Measurements from ENCODE around the gene ZNF503.

ZNF503 gene

DNA sequence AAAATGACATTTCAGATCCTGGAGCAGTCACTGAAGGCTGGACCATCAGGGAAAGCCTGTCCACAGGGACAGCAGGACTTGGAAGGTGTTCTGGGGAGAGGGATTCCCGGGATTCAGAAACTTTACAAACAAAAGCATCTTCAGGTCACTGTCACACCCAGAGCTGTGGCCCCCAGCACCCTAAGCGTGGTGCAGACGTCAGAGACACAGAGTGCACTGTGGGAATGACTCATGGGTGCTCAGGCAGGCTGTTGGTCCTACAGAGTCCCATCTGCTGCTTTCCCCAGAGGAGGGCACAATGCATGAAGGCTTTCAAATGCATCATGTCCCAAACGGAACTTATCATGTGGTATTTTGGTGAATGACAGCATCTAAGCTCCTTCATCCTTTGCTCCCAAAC lies 16.7 kb upstream of the ZNF503 start:
- intact Hi-C loops (cut with DNase I; ENCODE audit: low total_unique reads) = no loop called here

DNA sequence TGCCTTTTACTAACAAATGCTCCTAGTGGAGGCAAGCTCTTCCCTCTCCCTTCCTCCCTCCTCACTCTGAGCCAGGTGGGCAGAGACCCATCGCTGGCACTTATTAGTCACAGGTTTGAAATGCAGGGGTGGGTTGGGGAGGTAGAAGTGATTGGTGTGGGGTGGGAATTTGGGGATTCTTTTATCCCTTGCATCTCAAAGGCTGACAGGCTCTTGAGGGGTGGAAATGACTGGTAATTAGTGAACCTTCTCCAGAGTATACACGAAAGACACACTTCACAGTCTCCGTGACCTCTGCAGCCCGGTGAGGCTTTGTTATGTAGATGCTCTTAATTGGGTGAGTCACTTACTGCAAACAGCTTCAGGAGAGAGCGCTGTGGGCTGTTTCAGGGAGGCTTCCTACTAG lies 16.0 kb upstream of the ZNF503 start:
- no peak for DNase-seq
- peaks cover 0 to 7% of the 10 kb centered on the region in 2 donors for H3K27me3 ChIP-seq
- no peaks in the 10 kb centered on the region for H3K4me1 ChIP-seq
- no peaks in the 10 kb centered on the region for H3K36me3 ChIP-seq
- H3K4me3 ChIP-seq = no peak overlapping the region
- H3K9me3 ChIP-seq = no peaks in the 10 kb centered on the region
- intact Hi-C loops (cut with DNase I; ENCODE audit: low total_unique reads) = no loop called here
- TF ChIP-seq, protein P1, sequence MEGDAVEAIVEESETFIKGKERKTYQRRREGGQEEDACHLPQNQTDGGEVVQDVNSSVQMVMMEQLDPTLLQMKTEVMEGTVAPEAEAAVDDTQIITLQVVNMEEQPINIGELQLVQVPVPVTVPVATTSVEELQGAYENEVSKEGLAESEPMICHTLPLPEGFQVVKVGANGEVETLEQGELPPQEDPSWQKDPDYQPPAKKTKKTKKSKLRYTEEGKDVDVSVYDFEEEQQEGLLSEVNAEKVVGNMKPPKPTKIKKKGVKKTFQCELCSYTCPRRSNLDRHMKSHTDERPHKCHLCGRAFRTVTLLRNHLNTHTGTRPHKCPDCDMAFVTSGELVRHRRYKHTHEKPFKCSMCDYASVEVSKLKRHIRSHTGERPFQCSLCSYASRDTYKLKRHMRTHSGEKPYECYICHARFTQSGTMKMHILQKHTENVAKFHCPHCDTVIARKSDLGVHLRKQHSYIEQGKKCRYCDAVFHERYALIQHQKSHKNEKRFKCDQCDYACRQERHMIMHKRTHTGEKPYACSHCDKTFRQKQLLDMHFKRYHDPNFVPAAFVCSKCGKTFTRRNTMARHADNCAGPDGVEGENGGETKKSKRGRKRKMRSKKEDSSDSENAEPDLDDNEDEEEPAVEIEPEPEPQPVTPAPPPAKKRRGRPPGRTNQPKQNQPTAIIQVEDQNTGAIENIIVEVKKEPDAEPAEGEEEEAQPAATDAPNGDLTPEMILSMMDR (IDR thresholded peaks at IDR 0.05) = no peak
- no peak overlapping the region for H3K27ac ChIP-seq

More for the DNA sequence above, 16.7 kb upstream of the ZNF503 start:
- TF ChIP-seq, protein P1 (IDR thresholded peaks at IDR 0.05) = no peak
- Histone ChIP-seq H3K27me3 (peaks cover 0 to 7% of the 10 kb centered on the region in 2 donors), H3K4me1 (no peaks in the 10 kb centered on the region), H3K4me3 (no peak overlapping the region), H3K27ac (no peak overlapping the region), H3K36me3 (no peaks in the 10 kb centered on the region), H3K9me3 (no peaks in the 10 kb centered on the region)
- no peak for DNase-seq

DNA sequence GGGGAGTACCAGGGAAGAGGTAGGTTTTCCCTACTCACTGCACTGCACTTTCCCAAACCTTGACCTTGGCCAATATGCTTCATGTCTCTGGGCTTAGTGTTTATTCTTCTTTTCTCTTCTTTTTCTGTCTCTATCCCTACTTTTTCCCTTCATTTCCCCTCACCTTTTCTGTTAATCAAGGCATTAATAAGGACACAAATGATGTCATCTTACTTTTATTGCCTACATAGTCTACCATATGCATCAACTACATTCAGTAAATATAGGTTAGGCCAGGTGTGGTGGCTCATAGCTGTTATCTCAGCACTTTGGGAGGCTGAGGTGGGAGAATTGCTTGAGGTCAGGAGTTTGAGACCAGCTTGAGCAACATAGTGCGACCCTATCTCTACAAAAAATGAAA lies 13.0 kb upstream of the ZNF503 start:
- Histone ChIP-seq H3K4me1 (peaks cover 0 to 11% (median 3%) of the 10 kb centered on the region in 4 donors), H3K27me3 (peaks cover 0 to 7% of the 10 kb centered on the region in 2 donors), H3K36me3 (no peaks in the 10 kb centered on the region), H3K9me3 (no peaks in the 10 kb centered on the region), H3K27ac (no peak overlapping the region), H3K4me3 (no peak overlapping the region)
- TF ChIP-seq, protein P1 (IDR thresholded peaks at IDR 0.05) = no peak
- DNase-seq = no peak
- intact Hi-C loops (cut with DNase I; ENCODE audit: low total_unique reads) = no loop called here

DNA sequence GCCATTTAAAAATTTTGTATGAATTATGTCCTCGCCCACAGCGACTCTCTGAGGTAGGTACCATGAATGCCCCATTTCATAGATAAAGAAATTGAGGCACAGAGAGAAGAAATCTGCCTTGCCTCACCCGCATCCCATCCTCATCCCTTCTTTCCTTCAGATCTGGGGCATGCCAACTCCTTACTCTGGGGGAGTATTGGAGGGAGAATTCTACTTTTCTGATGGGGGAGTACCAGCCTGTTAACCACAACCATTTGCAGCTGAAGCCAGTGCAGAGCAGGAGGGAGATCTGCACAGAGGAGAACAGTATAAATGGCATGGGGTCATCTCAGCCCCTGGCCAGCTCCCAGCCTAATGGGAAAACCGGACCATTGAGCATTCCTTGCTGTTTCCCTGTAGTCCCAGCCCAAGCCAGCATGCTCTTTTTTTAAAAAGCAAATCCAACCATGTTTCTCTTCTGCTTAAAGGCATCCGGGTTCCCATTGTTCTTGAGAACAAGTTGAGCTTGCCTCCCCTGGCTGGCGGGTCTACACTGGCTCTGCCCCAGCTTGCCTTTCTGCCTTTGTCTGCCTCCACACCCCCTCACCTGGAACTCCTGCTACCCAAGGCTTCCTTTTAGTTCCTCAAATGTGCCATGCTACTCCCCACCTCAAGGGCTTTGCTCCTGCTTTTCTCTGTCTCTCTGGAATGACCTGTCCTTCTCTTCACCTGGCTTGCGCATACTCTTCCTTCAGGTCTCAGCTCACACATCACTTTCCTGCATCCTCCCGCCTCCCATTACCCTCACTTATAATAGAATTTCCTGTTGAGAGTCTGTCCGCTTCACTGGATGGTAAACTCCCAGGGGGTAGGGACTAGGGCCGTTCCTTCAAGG lies 8.8 kb upstream of the ZNF503 start:
- peak overlapping the region; percentile 84 to 94 for H3K27ac ChIP-seq
- H3K36me3 ChIP-seq = no peaks in the 10 kb centered on the region
- H3K27me3 ChIP-seq = no peaks in the 10 kb centered on the region
- peaks cover 0 to 23% (median 10%) of the 10 kb centered on the region in 4 donors for H3K4me1 ChIP-seq
- TF ChIP-seq, protein P1 (IDR thresholded peaks at IDR 0.05) = no peak
- DNase-seq = no peak
- H3K4me3 ChIP-seq = no peak overlapping the region
- no peaks in the 10 kb centered on the region for H3K9me3 ChIP-seq
- intact Hi-C loops (cut with DNase I; ENCODE audit: low total_unique reads) = no loop called here

DNA sequence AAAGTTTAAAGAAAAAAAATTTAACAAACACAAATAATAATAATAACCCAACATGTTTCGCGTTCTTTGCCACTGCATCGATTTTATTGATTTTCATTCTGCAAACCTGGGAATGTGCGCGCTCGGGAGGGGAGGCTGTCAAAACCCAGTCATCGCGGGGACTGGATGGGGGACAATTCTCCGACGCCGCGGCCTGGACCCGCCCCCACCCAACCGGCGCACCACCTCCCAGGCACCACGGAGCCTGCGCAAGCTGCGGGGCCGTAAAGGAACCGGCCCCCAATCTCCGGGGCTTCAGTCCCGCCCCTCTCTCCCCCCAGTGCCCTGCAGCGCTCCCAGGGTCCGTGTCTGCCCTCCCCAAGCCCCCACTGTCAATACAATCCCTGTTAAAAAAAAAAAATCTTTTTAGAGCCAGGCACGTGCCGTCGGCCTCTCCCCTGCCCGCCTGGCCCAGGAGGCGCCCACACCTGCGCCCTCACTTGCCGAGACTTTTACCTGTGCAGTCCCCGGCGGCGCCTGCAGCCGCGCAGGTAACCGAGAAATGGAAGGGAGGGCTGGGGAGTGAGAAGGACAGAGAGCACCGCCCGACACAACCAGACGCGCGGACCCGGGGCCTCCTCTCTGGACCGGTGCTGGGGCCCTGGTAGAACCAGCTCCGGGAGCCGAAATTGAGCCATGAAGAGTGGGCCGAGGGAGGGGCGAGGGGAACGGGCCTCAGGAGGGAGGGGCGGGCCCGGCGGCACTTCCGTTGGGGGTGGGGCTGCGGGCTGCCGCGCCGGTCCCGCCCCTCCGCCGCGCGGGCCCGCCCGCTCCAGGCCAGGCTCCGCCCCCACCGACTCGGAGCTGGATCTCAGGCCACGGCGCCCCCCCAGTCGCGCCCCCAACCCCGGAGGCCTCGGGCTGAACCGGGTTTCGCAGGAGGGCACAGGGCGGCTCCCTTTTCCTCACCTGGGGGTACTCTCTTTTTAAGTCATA lies 7.6 kb upstream of the ZNF503 start:
- H3K27me3 ChIP-seq = no peaks in the 10 kb centered on the region
- intact Hi-C loops (cut with DNase I; ENCODE audit: low total_unique reads) = no loop called here

More for the DNA sequence above, 7.6 kb upstream of the ZNF503 start:
- TF ChIP-seq, protein P1 (IDR thresholded peaks at IDR 0.05) = no peak
- H3K27ac ChIP-seq = peak overlapping the region; percentile 84 to 94
- no peaks in the 10 kb centered on the region for H3K9me3 ChIP-seq
- peak; percentile 75 to 89 for DNase-seq
- H3K36me3 ChIP-seq = no peaks in the 10 kb centered on the region
- peak overlapping the region; percentile 77 to 89 for H3K4me3 ChIP-seq
- H3K4me1 ChIP-seq = peaks cover 0 to 28% (median 15%) of the 10 kb centered on the region in 4 donors
